GM12865 (cell line): ENCODE data around the gene CAMKK1.

ENCODE experiments used
- DNase-seq: peaks from one replicate; pipeline ENCODE4 v3.0.0; 2010; ENCODE audit warnings: low read depth
- H3K4me3 ChIP-seq: 2 replicates; pipeline ENCODE4 v1.5.1; 2011; ENCODE audit warnings: mild to moderate bottlenecking, low read depth, low read length, control low read depth
- TF ChIP-seq, protein P1 (sequence below): IDR thresholded peaks from 2 replicates; pipeline ENCODE4 v1.5.1; 2011; ENCODE audit warnings: low read length, control low read depth, low read depth, inconsistent platforms; ENCODE audit not compliant: insufficient read depth; ENCODE audit errors: missing control alignments

CAMKK1 gene

DNA sequence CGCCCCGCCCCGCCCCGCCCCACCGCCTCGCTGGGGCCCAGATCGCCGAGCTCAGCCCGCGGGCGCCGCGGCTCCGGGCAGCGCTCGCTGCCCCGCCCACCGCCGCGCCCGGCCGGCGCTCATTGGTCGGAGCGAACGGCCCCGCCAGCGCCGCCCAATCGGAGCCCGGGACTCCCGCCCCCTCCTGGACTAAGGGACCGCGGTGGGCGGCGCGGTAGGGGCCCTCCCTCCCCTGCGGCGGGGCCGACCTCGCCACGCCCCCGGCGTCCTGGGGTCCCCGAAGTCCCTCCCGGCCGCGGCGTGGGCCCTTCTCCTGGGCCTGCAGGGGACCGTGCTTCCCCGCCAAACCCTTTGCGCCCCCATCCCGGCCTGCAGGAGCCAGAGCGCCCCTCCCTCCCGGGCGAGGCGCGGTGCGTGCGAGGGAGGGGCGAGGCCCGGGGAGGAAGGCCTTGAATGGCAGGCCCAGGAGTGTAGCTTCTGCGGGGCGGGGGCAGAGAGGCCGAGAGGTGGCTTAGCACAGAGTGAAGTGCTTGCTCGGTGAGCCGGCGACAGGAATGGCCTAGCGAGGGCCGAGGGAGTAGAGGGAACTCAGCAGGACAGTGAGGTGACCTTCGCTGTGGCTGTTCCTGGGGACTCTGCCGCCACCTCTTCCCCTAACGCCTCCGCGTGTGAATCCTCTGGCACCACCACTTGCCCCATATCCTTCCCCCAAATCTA, at the start of gene CAMKK1:
CAMKK1 (minus strand) TSS at position 51 of the 717 bp plus-strand sequence. CDS start 7,366 bp downstream, outside the sequence.
- TF ChIP-seq, protein P1, sequence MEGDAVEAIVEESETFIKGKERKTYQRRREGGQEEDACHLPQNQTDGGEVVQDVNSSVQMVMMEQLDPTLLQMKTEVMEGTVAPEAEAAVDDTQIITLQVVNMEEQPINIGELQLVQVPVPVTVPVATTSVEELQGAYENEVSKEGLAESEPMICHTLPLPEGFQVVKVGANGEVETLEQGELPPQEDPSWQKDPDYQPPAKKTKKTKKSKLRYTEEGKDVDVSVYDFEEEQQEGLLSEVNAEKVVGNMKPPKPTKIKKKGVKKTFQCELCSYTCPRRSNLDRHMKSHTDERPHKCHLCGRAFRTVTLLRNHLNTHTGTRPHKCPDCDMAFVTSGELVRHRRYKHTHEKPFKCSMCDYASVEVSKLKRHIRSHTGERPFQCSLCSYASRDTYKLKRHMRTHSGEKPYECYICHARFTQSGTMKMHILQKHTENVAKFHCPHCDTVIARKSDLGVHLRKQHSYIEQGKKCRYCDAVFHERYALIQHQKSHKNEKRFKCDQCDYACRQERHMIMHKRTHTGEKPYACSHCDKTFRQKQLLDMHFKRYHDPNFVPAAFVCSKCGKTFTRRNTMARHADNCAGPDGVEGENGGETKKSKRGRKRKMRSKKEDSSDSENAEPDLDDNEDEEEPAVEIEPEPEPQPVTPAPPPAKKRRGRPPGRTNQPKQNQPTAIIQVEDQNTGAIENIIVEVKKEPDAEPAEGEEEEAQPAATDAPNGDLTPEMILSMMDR = no peak
- peak within 1 kb of the TSS; percentile 56 for H3K4me3 ChIP-seq
- peak; percentile 91 for DNase-seq

DNA sequence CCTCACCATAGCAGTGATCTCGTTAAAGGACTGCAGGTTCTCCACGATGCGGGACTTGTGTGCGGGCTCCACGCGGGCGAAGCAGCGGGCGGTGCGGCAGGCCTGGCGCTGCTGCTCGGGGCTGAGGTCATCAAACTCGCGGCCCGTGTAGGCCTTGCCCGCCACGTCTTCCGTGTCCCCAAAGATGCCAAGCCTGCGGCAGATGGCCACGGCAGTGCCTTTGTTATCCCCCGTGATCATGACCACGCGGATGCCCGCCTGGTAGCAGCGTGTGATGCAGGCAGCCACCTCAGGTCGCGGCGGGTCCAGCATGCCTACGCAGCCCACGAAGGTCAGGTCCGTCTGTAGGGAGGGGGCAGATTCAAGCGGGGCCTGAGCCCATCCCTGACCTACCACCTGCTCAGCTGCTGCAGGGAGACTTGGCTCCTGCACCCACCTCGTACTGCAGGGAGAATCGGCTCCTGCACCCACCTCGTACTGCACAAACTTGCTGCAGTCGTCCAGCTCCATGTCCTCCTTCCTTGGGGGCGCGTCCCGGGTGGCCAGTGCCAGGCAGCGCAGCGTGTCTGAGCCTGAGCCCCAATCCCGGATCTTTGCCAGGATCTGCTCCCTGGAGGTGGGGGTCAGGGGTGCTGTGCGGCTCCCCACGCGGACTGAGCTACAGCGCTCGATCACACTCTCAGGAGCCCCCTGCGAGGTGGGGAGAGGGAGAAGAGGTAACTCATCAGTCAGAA, 48.3 kb upstream of the CAMKK1 start:
- no peak for DNase-seq
- TF ChIP-seq, protein P1 = no peak
- H3K4me3 ChIP-seq = no peak overlapping the region

DNA sequence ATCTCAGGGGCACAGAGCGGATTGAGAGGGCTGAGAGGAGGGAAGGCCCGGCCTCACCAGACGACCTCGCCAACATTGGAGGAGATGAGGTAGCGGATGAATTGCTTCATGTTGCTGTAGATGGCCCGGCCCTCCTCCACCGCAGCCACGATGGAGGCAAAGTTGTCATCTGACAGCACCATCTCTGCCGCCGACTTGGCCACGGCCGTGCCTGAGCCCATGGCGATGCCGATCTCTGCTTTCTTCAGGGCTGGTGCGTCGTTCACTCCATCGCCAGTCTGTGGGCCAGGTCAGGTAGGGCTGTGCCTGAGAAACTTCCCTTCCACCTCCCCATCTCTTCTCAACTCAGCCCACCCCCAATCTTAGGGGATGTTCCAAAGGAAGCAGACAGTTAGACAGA, 44.5 kb upstream of the CAMKK1 start:
- TF ChIP-seq, protein P1 = no peak
- DNase-seq = no peak
- H3K4me3 ChIP-seq = no peak overlapping the region

DNA sequence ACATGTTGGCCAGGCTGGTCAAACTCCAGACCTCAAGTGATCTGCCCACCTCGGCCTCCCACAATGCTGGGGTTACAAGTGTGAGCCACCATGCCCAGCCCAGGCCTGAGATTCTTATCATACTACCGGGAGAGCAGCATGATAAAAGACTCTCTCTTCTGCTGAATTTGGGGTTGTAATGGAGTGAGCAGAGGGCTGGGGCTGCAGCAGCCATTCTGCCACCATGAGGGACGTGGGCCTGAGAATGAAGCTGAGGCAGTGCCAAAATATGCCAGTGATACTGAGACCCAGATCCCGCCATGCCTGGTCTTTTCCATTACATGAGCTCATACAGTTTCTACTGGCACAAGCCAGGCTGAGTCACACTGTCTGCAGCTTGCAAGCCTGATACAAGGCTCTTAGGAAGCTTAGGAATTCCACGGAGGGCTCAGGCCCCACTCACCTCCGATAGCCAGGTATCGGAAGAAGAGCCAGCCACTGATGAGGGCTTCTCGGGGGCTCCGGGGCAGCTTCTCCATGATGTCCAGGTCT, 43.0 kb upstream of the CAMKK1 start:
- H3K4me3 ChIP-seq = no peak overlapping the region
- TF ChIP-seq, protein P1 = no peak
- DNase-seq = no peak

DNA sequence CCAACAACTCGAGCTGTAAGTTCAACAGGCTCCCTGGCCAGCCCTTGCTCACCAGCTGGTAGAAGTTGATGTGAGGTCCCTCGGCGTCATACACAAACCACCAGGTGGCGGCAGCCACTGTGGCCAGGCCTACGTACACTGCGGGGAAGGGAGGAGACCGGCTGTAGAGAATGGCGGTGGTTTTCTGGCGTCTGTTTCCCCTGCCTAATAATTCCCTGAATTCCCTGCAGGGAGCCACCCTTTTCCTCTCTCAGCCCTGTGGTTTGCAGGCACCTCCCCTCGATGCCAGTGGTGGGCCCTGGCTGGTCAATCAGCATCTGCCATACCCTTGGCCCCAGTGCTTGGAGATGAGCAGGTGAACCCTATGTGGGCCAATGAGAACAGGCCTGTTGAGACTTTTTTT, 42.3 kb upstream of the CAMKK1 start:
- peak; percentile 75 for DNase-seq
- no peak overlapping the region for H3K4me3 ChIP-seq
- TF ChIP-seq, protein P1 = peak; percentile 56

DNA sequence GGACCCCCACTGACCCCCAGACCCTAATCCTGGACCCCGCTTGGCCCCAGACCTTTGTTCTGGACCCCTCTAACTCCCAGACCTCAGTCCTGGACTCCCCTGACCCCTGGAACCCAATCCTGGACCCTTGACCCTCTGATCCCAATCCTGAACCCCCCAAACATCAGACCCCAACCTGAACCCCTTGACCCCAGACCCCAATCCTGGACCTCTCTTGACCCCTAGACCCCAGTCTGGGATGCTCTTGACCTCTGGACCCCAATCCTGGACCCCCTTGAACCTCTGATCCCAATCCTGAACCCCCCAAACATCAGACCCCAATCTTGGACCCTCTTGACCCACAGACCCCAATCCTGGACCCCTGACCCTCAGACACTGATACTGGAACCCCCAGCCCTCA, 36.9 kb upstream of the CAMKK1 start:
- TF ChIP-seq, protein P1 = no peak
- no peak overlapping the region for H3K4me3 ChIP-seq
- DNase-seq = no peak

DNA sequence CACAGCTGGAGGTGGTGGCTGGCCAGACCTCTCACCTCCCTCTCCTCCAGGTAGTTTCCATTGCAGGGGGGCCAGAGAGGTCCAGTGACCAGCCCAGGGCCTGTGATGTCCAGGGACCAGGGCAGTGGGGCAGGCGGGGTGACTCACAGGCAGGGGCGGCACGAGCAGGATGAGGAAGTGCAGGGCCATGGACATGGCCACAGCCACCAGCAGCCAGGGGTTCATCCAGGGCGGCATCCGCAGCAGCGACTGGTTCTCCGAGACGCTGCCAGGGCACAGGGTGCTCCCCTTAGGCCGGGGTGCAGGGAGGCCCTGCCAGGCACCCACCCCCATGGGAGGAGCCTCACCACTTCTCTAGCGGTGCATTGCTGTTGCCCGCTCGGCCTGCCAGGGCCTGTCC, 36.3 kb upstream of the CAMKK1 start:
- DNase-seq = no peak
- TF ChIP-seq, protein P1 = no peak
- H3K4me3 ChIP-seq = no peak overlapping the region
